HG02981 (cell line): Measurements from ENCODE around the gene CLEC17A.
"Not testable (repeated sequence)": the region's sequence is repeated elsewhere in the genome, so short reads cannot be mapped to it uniquely, and the experiment has no call there.

Experiments
- ATAC-seq: cut with Tn5 transposase; IDR thresholded peaks from one replicate; pipeline ENCODE4 v1.9.1; 2021; ENCODE audit warnings: mild to moderate bottlenecking, moderate library complexity; ENCODE audit not compliant: unreplicated experiment

The CLEC17A gene, protein sequence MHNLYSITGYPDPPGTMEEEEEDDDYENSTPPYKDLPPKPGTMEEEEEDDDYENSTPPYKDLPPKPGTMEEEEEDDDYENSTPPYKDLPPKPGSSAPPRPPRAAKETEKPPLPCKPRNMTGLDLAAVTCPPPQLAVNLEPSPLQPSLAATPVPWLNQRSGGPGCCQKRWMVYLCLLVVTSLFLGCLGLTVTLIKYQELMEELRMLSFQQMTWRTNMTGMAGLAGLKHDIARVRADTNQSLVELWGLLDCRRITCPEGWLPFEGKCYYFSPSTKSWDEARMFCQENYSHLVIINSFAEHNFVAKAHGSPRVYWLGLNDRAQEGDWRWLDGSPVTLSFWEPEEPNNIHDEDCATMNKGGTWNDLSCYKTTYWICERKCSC

DNA sequence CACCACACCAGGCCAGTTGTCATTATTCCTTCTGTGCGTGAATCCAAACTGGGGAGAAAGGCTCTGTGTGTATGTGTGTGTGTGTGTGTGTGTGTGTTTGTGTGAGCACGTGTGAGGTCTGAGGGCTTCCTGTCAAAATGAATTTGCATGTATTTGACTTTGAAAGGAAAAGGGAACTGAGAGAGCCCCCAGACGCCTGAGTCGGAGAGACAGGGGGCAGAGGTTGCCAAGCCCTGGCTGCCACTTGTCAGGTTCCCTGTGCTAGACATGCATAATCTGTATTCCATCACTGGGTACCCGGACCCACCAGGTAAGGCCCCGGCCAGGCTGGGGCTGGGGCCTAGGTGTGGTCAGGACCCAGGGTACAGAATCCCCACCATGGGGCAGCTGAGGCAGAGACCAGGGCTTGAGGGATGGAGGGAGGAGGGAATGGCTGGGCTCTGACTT is at the start of gene CLEC17A:
Gene CLEC17A, plus strand, starts transcription at position 191 of the 447 bp plus-strand sequence. Its CDS starts 77 bp downstream, at position 268.
- no peak for ATAC-seq

DNA sequence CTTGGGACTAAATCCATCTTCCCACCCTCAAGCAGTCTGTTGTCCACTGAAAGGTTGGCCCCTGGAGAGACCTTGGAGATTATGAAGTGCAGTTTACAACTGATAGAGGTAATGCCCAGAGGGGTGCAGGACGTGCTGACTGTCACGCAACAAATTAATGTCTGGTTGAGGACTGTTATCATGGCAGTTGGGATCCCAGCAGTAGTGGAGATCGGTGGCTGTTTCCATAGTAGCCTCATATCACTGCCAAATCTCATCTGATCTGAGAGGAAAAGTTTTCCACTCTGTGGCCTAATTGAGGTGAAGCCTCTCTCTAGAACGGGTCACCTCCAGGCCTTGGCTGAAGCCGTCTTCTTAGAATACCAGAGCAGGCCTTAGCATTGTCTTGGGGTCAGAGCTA is 49.4 kb upstream of the CLEC17A start:
- no peak for ATAC-seq

DNA sequence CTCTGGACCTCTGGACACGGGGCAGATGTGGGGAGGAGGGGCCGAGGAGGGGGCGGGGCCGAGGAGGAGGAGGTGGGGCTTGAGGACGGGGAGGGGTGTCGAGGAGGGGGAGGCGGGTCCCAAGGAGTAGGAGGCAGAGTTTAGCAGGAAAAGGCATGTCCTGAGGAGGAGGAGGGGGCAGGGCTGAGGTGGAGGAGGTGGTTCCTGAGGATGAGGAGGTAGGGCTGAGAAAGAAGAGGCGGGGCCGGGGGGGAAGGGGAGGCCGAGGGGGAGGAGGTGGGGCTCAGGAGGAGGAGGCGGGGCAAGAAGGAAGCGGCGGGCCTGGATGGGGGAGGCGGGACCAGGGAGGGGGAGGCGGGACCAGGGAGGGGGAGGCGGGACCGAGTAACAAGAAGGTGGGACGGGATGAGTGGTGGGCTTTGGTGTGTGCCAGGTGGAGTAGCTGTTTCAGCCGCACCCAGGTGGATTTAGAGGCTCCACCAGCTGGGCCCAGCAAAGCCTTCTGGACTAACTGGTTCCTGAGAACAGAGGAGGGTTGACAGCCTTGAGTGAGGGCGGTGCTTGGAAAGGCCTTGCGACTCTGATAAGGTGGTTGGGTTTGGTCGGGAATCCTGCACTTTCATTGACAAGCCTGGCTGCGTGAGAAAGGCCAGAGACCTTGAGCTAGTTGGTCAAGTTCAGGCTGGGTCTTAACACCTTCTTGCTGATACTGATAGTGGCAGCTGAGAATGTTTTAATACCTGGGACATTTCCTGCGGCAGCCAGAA is 45.8 kb upstream of the CLEC17A start:
- ATAC-seq = no peak

DNA sequence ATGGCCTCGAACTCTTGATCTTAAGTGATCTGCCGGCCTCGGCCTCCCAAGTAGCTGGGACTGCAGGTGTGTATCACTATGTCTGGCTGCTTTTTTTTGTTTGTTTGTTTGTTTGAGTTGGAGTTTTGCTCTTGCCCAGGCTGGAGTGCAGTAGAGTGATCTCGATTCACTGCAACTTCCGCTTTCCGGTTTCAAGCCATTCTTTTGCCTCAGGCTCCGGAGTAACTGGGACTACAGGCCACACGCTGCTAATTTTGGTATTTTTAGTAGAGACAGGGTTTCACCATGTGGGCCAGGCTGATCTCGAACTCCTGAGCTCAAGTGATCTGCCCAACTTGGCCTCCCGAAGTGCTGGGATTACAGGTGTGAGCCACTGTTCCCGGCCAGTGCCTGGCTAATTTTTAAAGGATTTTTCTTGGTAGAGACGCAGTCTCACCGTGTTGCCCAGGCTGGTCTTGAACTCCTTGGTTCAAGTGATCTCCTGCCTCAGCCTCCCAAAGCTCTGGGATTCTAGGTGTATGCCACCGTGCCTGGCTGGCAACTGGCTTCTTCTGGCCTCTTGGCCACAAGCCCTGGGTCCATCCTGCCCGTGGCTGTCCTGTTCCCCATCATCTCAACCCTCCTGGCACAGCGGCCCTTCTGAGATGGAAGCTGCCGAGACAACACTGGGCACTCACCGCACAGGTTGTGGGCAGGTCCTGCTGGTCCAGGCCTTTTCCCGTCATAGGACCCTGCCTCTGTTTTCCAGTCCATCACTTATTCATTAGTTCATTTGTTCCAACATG is 42.0 kb upstream of the CLEC17A start:
- no peak for ATAC-seq

DNA sequence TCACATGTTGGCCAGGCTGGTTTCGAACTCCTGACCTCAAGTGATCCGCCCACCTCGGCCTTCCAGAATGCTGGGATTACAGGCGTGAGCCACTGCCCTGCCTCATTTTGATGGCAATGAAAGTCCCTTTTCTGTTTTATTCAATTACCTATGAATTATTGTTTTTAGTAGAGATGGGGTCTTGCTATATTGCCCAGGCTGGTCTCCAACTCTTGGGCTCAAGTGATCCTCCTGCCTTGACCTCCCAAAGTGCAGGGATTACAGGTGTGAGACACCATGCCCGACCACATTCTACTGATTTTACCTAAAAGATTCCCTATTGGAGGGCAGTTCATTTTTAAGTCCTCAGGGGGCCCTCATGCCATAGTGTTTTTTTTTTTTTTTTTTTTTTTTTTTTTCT is 40.9 kb upstream of the CLEC17A start:
- ATAC-seq = not testable (repeated sequence)

DNA sequence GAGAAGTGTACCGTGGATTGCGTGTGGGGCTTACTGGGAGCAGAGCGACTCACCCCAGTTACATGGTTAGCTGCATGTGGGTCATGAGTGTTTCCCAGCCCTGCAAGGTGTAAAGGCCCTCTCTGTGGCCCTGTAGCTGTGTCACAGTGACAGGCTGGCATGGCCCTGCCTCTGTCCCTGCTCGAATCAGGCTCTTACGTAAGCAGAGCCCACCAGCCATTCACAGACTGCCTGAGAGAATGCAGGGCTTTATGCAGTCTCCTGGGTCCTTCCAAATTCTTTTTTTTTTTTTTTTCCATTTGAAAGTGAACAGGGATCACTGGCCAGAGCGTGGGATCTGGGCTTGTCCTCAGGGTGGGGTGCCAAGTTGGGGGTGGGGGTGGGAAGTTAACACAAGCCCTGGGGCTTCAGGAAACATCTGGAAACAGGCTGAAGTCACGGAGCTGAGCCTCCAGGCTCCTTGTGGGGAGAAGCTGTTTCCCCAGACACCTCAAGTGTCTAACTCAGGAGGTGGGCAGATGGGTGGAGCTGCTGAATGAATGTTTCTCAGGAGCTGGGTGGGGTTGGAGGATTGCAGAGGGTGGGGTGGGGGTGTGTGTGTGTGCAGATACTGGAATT is 40.1 kb upstream of the CLEC17A start:
- ATAC-seq = no peak

DNA sequence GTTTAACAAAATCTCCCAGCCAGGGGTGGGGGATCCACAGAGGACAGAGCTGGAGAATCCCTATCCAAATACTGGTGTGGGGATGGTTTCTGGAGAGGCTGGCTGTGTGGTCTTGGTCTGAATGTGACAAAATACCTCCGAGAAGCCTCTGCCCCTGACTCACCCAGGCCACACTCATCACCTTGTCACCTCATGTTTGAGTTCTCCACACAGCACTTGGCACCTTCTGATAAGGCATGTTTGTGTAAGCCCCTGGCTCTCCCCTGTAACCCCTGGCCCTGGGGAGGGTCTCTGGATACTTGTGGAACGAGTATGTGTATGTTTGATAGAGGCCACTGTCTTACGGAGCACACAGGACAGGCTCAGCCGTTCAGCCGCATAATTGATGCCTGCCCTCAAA is 38.8 kb upstream of the CLEC17A start:
- no peak for ATAC-seq

DNA sequence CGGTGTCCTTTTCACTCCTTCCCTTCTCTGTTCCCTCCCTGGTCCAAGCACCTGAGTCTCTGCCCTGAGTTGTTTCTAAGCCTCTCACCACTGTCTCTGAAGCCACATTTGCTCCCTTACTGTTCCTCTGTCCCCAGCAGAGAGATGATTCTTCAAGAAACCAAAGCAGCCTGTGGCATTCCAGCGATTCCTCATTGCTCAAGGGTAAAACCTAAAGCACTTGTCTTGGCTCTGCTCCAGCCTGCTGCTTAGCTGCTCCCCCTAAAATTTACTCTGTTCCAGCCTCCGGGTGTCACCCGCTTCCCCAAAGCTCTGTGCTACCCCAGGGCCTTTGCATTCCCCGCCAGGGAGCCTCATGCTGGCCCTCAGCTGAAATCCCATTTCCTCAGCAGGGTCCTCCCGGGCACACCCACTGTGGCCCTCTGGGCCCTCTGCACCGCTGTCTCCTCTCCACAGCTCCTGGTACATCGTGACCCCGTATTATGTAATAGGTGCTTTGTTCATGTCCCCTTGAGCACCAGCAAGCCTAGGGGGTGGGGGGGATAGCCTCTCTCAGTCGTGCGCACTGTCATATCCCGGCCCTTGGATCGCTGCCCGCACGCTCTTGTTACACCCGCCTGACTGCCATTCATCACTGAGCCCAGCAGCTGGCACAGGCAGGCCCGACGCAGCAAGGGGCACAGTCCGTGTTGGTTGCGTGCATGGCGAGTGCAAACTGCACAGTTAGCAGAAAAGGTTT is 37.7 kb upstream of the CLEC17A start:
- no peak for ATAC-seq

DNA sequence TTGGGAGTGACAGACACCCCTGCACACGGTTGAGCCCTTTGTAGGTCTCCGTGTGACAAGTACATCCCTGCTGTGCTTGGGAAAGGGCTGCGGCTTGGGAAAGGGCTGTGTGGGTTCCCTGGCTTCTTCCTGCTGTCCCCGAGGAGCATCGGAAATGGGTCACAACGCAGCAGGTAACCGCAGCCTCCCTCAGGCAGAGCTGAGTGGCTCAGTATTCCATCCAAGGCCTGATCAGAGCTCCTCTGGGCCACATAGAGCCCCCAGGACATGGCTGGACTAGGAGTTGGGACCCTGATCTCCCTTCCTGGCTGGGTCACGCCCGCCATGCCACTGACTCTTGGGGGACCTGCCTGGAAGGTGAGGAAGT is 37.2 kb upstream of the CLEC17A start:
- no peak for ATAC-seq

DNA sequence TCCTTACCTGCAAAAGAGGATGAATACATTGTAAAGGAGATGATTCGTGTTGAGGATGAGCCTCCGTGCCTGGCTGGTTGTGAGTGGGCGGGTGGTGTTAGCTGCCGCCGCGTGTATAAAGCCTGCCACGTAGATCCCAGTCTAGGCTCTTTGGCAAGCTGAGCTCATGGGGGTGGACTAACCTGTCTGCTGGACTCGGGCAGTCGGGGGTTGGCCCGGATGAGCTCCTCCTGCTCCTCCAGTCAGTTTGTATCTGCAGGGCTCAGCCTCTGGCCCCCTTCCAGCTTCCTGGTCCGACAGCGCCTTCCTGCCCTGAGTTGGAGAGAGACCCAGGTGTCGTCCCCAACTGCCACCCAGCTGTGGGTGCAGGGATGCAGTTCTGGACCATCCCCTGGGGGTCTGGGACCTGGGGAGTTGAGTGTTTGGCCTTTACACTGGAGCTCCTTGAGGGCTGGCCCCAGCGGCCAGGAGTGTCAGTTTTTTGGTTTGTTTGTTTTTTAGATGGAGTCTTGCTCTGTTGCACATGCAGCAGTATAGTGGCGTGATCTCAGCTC is 32.6 kb upstream of the CLEC17A start:
- no peak for ATAC-seq

DNA sequence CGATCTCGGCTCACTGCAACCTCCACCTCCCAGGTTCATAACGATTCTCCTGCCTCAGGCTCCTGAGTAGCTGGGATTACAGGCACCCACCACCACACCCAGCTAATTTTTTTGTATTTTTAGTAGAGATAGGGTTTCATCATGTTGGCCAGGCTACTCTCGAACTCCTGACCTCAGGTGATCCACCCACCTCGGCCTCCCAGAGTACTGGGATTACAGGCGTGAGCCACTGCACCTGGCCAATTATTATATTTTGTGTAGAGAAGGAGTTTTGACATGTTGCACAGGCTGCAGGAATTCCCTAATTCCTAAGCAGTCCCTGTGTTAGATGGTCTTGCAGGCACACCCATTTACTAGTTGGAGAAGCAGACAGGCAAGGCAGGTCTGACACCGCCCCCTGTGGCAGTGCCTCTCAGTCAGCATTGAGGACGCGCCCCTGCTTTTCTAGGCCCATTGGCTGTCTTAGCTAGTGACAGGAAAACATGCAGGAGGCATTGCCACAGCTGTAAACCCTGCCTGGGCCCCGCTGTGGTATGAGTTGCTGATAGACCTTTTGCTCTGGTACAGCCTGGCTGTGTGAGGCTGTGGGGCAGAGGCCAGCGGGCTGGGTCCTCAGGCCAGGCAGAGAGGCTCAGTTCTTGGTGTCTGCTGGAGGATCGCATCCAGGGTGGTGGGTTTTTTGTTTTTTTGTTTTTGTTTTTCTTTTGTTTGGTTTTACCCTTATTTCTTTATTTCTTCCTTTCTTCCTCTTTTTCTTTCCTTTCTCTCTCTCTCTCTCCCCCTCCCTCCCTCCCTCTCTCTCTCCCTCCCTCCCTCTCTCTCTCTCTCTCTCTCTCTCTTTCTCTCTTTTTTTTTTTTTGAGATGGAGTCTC is 31.5 kb upstream of the CLEC17A start:
- not testable (repeated sequence) for ATAC-seq

DNA sequence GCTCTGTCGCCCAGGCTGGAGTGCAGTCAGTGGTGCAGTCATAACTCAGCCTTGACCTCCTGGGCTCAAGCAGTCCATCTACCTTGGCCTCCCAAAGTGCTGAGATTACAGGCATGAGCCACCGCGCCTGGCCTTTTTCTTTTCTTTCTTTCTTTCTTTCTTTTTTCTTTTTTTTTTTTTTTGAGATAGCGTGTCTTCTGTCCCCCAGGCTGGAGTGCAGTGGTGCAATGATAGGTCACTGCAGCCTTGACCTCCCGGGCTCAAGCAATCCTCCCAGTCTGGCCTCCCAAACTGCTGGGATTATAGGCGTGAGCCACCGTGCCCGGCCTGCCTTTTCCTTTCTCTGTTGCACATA is 30.9 kb upstream of the CLEC17A start:
- not testable (repeated sequence) for ATAC-seq

DNA sequence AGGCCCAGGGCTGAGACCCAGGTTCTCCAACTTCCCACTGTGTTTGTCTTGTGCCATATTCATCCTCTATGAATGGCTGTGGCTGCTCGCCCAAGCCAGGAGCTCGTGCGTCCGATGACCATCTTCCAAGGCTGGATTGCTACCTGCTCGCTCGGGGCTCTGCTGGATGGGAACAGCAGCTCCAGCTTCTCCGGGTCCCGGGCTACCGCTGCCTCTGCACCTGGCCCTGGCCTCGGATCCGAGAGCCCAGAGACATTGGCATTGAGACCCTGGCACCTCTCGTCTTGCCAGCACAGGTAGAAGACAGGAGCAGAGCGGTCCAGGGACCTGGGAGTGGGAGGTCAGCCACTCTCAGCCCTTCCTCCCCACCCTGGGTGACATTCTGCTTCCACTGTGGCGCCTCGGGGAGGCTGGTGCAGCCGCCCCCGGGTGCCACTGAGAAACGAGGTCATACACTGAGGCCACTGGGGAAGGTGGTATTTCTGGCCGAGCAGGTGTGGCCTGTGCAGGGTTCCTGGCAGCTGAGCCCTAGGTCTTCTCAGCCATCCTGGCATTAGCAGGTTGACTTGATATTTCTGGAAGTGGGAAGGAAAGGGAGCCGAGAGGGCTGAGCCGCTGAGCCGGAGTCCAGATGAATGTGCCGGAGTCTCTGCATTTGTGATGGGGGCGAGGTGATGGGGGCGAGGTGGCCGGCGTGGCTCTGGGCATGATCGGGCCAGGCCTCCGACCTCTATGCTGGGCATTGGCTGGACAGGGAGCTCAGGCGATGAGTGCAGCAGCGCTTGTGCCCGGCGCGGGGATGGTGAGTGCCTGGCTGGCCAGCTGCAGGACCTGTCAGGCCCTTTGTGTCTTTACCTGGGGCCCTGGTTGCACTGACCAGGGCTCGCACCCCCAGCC is 29.6 kb upstream of the CLEC17A start:
- ATAC-seq = no peak

DNA sequence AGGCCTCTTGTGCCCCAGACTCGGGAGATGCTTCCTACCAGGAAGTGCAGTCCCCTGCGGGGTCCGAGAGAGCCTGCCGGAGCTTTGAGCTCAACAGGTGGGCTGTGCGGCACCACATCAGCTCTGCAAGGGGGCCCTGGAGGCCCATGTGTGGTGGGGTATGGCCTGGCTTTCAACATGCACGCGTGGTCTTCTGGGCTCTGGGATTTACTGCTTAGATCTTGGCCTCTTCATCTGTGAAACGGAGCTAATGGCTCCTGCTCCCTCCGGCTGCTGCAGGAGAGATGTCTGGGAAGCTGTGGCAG is 29.0 kb upstream of the CLEC17A start:
- ATAC-seq = no peak

DNA sequence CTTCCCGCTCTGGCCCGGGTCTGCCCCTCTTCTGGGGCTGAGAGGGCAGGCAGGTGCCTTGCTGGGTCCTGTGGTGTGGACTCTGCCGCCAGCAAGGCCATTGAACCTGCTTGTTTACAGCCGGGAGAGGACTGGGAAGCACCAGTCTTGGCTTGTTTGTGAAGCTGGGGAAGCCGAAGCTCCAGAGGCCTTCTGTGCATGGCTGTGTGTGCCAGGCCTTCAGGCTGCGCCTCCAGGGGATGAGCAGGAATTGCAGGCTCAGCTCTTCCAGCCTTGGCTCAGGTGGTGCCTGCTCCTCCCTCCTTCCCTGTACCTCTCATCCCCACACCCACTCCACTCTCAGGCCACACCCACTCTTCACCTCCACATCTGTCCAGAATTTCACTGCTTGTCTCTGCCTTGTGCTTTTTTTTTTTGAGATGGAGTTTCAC is 28.5 kb upstream of the CLEC17A start:
- ATAC-seq = no peak

DNA sequence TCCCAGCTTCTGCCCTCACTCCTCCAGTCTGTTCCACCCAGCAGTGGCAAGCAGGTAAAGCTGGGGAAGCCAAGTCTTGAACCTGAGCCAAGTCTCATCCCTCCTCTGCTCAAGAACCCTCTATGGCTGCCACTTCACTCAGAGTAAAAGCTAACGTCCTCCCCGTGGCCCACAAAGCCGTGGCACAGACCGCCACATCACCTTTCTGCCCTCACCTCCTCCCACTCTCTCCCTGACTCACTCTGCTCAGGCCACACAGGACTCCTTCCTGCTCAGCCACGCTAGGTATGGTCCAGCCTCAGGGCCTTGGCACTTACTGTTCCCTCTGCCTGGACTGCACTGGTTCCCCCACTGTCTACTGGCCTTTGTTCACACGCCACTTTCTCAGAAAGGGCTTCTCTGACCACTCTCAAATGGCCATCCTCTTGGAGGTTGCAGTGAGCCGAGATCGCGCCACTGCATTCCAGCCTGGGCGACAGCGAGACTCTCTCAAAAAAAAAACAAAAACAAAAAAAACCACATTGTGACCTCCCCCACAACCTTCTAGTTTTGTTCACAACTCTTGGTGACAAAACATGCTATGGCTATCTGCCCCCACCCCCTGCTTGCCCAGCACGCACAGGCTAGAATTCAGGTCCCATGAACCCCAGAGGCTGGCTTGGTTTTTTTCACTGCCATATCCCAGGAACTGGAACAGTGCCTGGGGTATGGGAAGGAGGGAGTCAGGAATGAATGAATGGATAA is 26.8 kb upstream of the CLEC17A start:
- no peak for ATAC-seq

DNA sequence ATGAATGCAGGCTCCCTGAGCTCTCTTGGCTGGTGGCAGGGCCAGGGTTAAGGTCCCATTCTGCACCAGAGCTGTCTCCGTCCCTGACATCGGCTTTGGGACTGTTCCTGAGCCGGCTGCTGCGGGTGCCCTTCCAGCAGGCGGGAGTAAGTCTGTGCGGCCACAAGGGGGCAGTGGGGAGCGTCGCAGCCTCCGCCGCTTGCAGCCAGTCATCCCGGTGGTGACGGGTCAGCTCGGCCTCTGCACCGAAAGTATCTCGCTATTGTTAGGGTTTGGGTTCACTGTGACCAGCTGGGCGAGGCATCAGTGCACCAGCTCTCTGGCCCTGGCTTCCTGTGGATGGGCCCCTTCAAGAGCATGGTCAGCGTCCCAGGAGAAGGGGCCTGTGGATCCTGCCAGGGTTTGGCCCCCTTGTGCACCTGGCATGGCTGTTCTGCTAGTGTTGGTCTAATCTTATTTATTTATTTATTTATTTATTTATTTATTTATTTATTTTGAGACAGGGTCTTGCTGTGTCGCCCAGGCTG is 26.2 kb upstream of the CLEC17A start:
- ATAC-seq = no peak
